PFSK-1 (cell line): Measurements from ENCODE around the gene DAGLA.

ENCODE experiments used
- FOXP2 ChIP-seq: optimal IDR thresholded peaks from 2 replicates; pipeline ENCODE3; 2011; ENCODE audit warnings: borderline replicate concordance, control low read depth, inconsistent platforms; ENCODE audit not compliant: insufficient read depth; ENCODE audit errors: extremely low read length, extremely low read depth
- POLR2AphosphoS5 ChIP-seq: IDR thresholded peaks from 2 replicates; pipeline ENCODE4 v1.6.1; 2012; ENCODE audit warnings: low read depth, mild to moderate bottlenecking, control low read depth, low read length, moderate library complexity
- SIN3A ChIP-seq: IDR thresholded peaks from 2 replicates; pipeline ENCODE4 v1.6.1; 2012; ENCODE audit warnings: mild to moderate bottlenecking, low read length, moderate library complexity, borderline replicate concordance; ENCODE audit not compliant: insufficient read depth
- TAF1 ChIP-seq: IDR thresholded peaks from 2 replicates; pipeline ENCODE4 v1.6.1; 2012; ENCODE audit warnings: low read length, control low read depth, borderline replicate concordance; ENCODE audit not compliant: insufficient read depth
- TF ChIP-seq, protein P1 (sequence below), 2 experiments: IDR thresholded peaks; 2 replicates each; pipeline versions ENCODE4 v1.6.1 to v1.8.0; 2011 to 2012; ENCODE audit warnings: low read depth in 2 of 2, low read length in 2 of 2, control low read depth in 1 of 2, inconsistent platforms in 1 of 2, mild to moderate bottlenecking in 1 of 2, moderate library complexity in 1 of 2; ENCODE audit not compliant: insufficient read depth in 1 of 2

The DAGLA gene

GRCh38 chr11:61778920-61779650 is 98.9 kb downstream of the DAGLA start:
- no peak for TF ChIP-seq FOXP2

GRCh38 chr11:61779666-61780525 is 99.7 kb downstream of the DAGLA start:
- TF ChIP-seq, protein P1, sequence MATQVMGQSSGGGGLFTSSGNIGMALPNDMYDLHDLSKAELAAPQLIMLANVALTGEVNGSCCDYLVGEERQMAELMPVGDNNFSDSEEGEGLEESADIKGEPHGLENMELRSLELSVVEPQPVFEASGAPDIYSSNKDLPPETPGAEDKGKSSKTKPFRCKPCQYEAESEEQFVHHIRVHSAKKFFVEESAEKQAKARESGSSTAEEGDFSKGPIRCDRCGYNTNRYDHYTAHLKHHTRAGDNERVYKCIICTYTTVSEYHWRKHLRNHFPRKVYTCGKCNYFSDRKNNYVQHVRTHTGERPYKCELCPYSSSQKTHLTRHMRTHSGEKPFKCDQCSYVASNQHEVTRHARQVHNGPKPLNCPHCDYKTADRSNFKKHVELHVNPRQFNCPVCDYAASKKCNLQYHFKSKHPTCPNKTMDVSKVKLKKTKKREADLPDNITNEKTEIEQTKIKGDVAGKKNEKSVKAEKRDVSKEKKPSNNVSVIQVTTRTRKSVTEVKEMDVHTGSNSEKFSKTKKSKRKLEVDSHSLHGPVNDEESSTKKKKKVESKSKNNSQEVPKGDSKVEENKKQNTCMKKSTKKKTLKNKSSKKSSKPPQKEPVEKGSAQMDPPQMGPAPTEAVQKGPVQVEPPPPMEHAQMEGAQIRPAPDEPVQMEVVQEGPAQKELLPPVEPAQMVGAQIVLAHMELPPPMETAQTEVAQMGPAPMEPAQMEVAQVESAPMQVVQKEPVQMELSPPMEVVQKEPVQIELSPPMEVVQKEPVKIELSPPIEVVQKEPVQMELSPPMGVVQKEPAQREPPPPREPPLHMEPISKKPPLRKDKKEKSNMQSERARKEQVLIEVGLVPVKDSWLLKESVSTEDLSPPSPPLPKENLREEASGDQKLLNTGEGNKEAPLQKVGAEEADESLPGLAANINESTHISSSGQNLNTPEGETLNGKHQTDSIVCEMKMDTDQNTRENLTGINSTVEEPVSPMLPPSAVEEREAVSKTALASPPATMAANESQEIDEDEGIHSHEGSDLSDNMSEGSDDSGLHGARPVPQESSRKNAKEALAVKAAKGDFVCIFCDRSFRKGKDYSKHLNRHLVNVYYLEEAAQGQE (IDR thresholded peaks at IDR 0.05; ENCODE audit: insufficient read depth in 1 of 2, low read depth in 2 of 2, low read length in 2 of 2) = no peak
- no peak for TF ChIP-seq SIN3A
- TF ChIP-seq POLR2AphosphoS5 = no peak
- no peak for TF ChIP-seq FOXP2
- TF ChIP-seq TAF1 = no peak

DNA sequence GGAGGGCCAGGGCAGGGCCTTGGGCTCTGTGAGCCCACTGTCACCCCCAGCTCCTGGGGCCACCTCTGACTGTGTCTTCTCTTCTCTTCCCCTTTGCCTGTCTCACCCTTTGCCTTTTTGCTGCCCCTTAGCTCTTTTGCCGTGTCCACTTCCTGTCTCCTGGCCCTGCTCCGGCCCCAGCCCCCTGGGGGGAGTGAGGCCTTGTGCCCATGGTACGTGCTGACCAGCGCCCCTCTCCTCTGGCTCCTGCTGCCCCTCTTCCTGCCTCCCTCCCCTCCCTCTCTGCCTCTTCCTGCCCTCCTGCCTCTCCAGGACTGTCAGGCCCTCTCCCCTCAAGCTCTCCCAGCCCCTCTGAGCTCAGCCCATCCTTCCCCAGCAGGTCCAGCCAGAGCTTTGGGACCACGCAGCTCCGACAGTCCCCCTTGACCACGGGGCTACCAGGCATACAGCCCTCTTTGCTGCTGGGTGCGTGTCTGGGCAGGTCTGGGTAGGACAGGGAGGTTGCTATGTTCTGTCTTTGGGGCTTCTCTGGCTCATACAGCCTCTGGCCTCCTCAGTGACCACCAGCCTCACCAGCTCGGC is 100.5 kb downstream of the DAGLA start:
- no peak for TF ChIP-seq FOXP2
- no peak for TF ChIP-seq TAF1
- TF ChIP-seq SIN3A = no peak
- TF ChIP-seq, protein P1 (IDR thresholded peaks at IDR 0.05; ENCODE audit: insufficient read depth in 1 of 2, low read depth in 2 of 2, low read length in 2 of 2) = no peak
- no peak for TF ChIP-seq POLR2AphosphoS5

DNA sequence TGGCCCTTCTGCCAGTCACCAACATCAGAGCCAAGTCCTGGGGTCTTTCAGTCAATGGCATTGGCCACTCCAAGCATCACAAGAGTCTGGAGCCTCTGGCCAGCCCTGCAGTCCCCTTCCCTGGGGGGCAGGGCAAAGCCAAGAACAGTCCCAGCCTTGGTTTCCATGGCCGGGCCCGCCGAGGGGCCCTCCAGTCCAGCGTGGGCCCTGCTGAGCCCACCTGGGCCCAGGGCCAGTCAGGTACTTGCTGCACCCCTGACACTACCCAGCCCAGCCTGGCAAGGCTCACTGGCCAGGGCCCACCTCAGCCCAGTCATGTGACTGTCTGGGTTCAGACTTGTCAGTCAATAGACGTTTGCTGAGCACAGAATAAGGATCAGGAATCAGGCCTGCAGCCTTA is 101.4 kb downstream of the DAGLA start:
- no peak for TF ChIP-seq SIN3A
- TF ChIP-seq FOXP2 = no peak
- no peak for TF ChIP-seq POLR2AphosphoS5
- no peak for TF ChIP-seq TAF1
- TF ChIP-seq, protein P1 (IDR thresholded peaks at IDR 0.05; ENCODE audit: insufficient read depth in 1 of 2, low read depth in 2 of 2, low read length in 2 of 2) = no peak

DNA sequence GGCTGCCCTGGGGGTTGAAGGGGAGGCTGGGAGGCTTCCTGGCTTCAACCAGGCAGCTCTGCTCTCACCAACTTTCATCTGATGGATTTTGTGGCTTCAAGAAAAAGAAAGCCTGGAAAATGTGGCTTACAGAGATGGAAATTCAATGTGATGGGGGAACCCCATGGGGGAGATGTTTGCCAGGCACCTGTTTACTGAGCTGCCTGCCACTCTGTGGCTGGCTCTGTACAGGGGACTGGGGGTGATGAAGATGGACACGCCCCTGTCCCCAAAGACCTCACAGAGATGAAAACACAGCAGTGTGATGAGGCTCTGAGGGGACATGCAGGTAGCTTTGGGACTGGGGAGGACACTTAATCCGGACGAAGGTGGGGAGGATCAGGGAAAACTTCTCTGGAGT is 102.1 kb downstream of the DAGLA start:
- TF ChIP-seq, protein P1 (IDR thresholded peaks at IDR 0.05; ENCODE audit: insufficient read depth in 1 of 2, low read depth in 2 of 2, low read length in 2 of 2) = no peak
- TF ChIP-seq SIN3A = no peak
- TF ChIP-seq POLR2AphosphoS5 = no peak
- no peak for TF ChIP-seq TAF1
- no peak for TF ChIP-seq FOXP2
